Neuronal stem cell (in vitro differentiated cells): ENCODE data around the gene LMO1.

Experiments
- DNase-seq: peaks from one replicate; pipeline ENCODE4 v3.0.0-alpha.2; 2013; ENCODE audit warnings: low spot score
- H2AFZ ChIP-seq: one replicate; pipeline ENCODE4 v1.6.1; 2013; ENCODE audit warnings: mild to moderate bottlenecking, low read length, inconsistent platforms
- H2AK5ac ChIP-seq: 2 replicates; pipeline ENCODE4 v1.6.1; 2013; ENCODE audit warnings: low read depth, mild to moderate bottlenecking, inconsistent platforms, low read length, moderate library complexity, mixed read lengths
- H2BK120ac ChIP-seq: 2 replicates; pipeline ENCODE4 v1.6.1; 2013; ENCODE audit warnings: low read depth, mild to moderate bottlenecking, inconsistent platforms, low read length, moderate library complexity, mixed read lengths
- H2BK12ac ChIP-seq: one replicate; pipeline ENCODE4 v1.6.1; 2013; ENCODE audit warnings: low read length, inconsistent platforms
- H2BK15ac ChIP-seq: 2 replicates; pipeline ENCODE4 v1.6.1; 2013; ENCODE audit warnings: mild to moderate bottlenecking, low read length, inconsistent platforms, mixed read lengths
- H2BK5ac ChIP-seq: one replicate; pipeline ENCODE4 v1.6.1; 2013; ENCODE audit warnings: inconsistent platforms, mild to moderate bottlenecking, low read length, moderate library complexity
- H3K14ac ChIP-seq: one replicate; pipeline ENCODE4 v1.6.1; 2013; ENCODE audit warnings: low read length, inconsistent platforms
- H3K18ac ChIP-seq: 2 replicates; pipeline ENCODE4 v1.6.1; 2013; ENCODE audit warnings: low read length, inconsistent platforms
- H3K23ac ChIP-seq: 2 replicates; pipeline ENCODE4 v1.6.1; 2013; ENCODE audit warnings: low read depth, mild to moderate bottlenecking, mixed read lengths, low read length, inconsistent platforms; ENCODE audit not compliant: poor library complexity
- H3K27ac ChIP-seq: replicated peaks from 3 replicates; pipeline ENCODE4 v1.5.1; 2013; ENCODE audit warnings: low read length, inconsistent platforms
- H3K27me3 ChIP-seq, 3 experiments: 2 replicates each; pipeline ENCODE4 v1.6.1; 2013; ENCODE audit warnings: low read length in 3 of 3, mild to moderate bottlenecking in 2 of 3, inconsistent platforms in 1 of 3, low read depth in 1 of 3, mixed read lengths in 1 of 3, moderate library complexity in 1 of 3; ENCODE audit not compliant: control insufficient read depth in 3 of 3, insufficient read depth in 3 of 3
- H3K36me3 ChIP-seq, 2 donors: replicated peaks in 1 of 2; 2 replicates each; pipeline ENCODE4 v1.6.1; 2013; ENCODE audit warnings: low read length in 2 of 2; ENCODE audit not compliant: control insufficient read depth in 2 of 2, insufficient read depth in 2 of 2
- H3K4ac ChIP-seq: 2 replicates; pipeline ENCODE4 v1.6.1; 2013; ENCODE audit warnings: inconsistent platforms, mild to moderate bottlenecking, low read length, moderate library complexity
- H3K4me1 ChIP-seq, 2 donors: 1 replicate in 1 of 2; 2 replicates in 1 of 2; pipeline ENCODE4 v1.6.1; 2013; ENCODE audit warnings: low read length in 2 of 2, low read depth in 1 of 2; ENCODE audit not compliant: control insufficient read depth in 2 of 2, insufficient read depth in 1 of 2
- H3K4me2 ChIP-seq: one replicate; pipeline ENCODE4 v1.6.1; 2013; ENCODE audit warnings: mild to moderate bottlenecking, low read length, inconsistent platforms; ENCODE audit not compliant: insufficient read depth, poor library complexity, severe bottlenecking
- H3K4me3 ChIP-seq, 2 donors: 2 replicates each; pipeline ENCODE4 v1.5.1; 2013; ENCODE audit warnings: low read length in 2 of 2, mild to moderate bottlenecking in 2 of 2, inconsistent platforms in 1 of 2, moderate library complexity in 1 of 2
- H3K79me1 ChIP-seq: one replicate; pipeline ENCODE4 v1.6.1; 2013; ENCODE audit warnings: low read depth, mild to moderate bottlenecking, inconsistent platforms, low read length, moderate library complexity
- H3K9ac ChIP-seq: one replicate; pipeline ENCODE4 v1.6.1; 2013; ENCODE audit warnings: mild to moderate bottlenecking, low read depth, low read length, inconsistent platforms; ENCODE audit not compliant: poor library complexity
- H3K9me3 ChIP-seq, 2 donors: replicated peaks in 1 of 2; 2 replicates each; pipeline versions ENCODE3 to v1.6.1; 2013; ENCODE audit warnings: low read length in 2 of 2, mild to moderate bottlenecking in 2 of 2, inconsistent platforms in 1 of 2, low read depth in 1 of 2, mixed read lengths in 1 of 2, moderate library complexity in 1 of 2; ENCODE audit not compliant: control insufficient read depth in 2 of 2, insufficient read depth in 1 of 2
- H4K8ac ChIP-seq: one replicate; pipeline ENCODE4 v1.6.1; 2013; ENCODE audit warnings: low read depth, mild to moderate bottlenecking, inconsistent platforms, low read length, moderate library complexity
- H4K91ac ChIP-seq: one replicate; pipeline ENCODE4 v1.6.1; 2013; ENCODE audit warnings: low read length, low read depth, mild to moderate bottlenecking, inconsistent platforms; ENCODE audit not compliant: poor library complexity
- WGBS, 2 donors: extraction: QIAGEN DNeasy Blood & Tissue Kit; methylation state at CpG; one replicate each; pipeline ENCODE4 v1.1.7; 2013; ENCODE audit warnings: missing lambda C conversion rate in 2 of 2, mixed read lengths in 1 of 2; ENCODE audit not compliant: insufficient read length in 2 of 2, insufficient replicate concordance in 1 of 2; ENCODE audit errors: extremely low coverage in 2 of 2; 5-methylcytosine and 5-hydroxymethylcytosine counted together

The LMO1 gene

DNA sequence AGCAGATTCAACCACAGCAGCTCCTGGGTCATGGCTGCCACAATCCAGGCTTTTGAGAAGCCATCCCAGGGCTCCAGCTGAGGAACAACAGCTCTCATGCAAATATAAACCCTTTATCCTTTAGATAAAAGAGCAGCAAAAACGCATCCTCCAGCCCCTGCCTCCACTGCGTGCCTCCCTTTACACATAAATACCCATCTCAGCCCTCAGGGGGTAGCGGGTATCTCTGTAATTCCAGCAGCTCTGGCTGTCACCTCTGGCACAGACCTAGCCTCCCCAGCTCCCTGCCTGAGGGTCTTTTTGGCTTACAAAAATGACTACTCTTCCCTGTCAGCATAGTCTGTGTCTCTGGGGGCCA, 21.6 kb downstream of the LMO1 start:
- no CpG with 5 or more reads among the region's 3 CpGs for WGBS, 2 donors
- no peak overlapping the region for H3K27ac ChIP-seq
- DNase-seq, result no peak

DNA sequence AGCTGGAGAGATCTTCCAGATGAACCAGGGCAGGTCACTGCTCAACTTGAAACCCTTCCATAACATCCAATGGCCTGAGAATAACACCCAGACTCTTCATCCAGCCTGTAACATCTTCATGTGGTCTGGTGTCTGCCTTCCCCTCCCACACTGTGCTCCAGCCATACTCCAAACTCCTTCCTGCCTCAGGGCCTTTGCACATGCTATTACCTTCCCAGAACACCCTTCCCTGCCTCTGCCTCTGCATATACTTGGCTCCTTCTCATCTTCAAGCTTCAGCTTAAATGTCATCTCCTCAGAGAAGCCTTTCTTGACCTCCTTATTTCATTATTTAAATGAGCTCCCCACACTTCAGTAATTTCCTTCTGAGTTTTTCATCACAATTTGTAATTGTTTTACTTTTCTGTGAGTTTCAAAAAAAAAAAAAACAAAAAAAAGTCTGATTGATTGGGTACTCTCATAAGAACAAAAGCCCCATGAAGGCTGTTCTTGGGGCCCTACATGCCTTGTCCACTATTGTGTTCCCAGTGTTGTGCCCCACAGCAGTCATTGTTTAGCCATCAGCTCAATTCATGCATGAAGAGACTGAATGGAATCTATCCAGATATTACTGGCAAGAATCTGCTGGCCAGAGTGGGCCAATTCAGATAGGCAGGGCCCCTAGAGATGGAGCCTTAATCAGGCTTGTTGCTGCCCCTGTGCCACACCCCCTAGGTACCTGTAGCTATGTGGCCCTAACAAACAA, 22.1 kb downstream of the LMO1 start:
- no peak overlapping the region for H2AFZ ChIP-seq
- H3K36me3 ChIP-seq, result no peaks in the 10 kb centered on the region
- no peak overlapping the region for H4K91ac ChIP-seq
- H2AK5ac ChIP-seq, result no peak overlapping the region
- DNase-seq, result peak; percentile 36
- no peak overlapping the region for H2BK5ac ChIP-seq
- no peak overlapping the region for H3K18ac ChIP-seq
- H2BK12ac ChIP-seq, result no peak overlapping the region
- no peak overlapping the region for H3K4me3 ChIP-seq
- no peak overlapping the region for H2BK120ac ChIP-seq
- no peak overlapping the region for H2BK15ac ChIP-seq
- H3K9ac ChIP-seq, result no peak overlapping the region
- no peak overlapping the region for H4K8ac ChIP-seq
- no peak overlapping the region for H3K14ac ChIP-seq
- H3K4ac ChIP-seq, result no peak overlapping the region
- H3K79me1 ChIP-seq, result no peaks in the 10 kb centered on the region
- H3K27me3 ChIP-seq, result peaks cover 0 to 25% (median 0%) of the 10 kb centered on the region in 3 experiments
- H3K4me2 ChIP-seq, result no peak overlapping the region
- H3K4me1 ChIP-seq, result peaks cover 16 to 18% of the 10 kb centered on the region in 2 donors
- H3K27ac ChIP-seq, result no peak overlapping the region
- peaks cover 0 to 4% of the 10 kb centered on the region in 2 donors for H3K9me3 ChIP-seq
- no peak overlapping the region for H3K23ac ChIP-seq

More for the DNA sequence above, 21.6 kb downstream of the LMO1 start:
- Histone ChIP-seq H2BK12ac (no peak overlapping the region), H3K23ac (no peak overlapping the region), H2AFZ (no peak overlapping the region), H2BK120ac (no peak overlapping the region), H3K4ac (no peak overlapping the region), H3K9ac (no peak overlapping the region), H3K79me1 (peaks cover under 1% of the 10 kb centered on the region), H3K4me1 (peaks cover 16 to 18% of the 10 kb centered on the region in 2 donors), H4K91ac (no peak overlapping the region), H3K27me3 (peaks cover 0 to 25% (median 0%) of the 10 kb centered on the region in 3 experiments), H2BK5ac (no peak overlapping the region), H2AK5ac (no peak overlapping the region), H2BK15ac (no peak overlapping the region), H3K14ac (no peak overlapping the region), H3K36me3 (no peaks in the 10 kb centered on the region), H3K4me2 (no peak overlapping the region), H4K8ac (no peak overlapping the region), H3K18ac (peak overlapping the region; percentile 31), H3K4me3 (no peak overlapping the region), H3K9me3 (peaks cover 0 to 4% of the 10 kb centered on the region in 2 donors)

DNA sequence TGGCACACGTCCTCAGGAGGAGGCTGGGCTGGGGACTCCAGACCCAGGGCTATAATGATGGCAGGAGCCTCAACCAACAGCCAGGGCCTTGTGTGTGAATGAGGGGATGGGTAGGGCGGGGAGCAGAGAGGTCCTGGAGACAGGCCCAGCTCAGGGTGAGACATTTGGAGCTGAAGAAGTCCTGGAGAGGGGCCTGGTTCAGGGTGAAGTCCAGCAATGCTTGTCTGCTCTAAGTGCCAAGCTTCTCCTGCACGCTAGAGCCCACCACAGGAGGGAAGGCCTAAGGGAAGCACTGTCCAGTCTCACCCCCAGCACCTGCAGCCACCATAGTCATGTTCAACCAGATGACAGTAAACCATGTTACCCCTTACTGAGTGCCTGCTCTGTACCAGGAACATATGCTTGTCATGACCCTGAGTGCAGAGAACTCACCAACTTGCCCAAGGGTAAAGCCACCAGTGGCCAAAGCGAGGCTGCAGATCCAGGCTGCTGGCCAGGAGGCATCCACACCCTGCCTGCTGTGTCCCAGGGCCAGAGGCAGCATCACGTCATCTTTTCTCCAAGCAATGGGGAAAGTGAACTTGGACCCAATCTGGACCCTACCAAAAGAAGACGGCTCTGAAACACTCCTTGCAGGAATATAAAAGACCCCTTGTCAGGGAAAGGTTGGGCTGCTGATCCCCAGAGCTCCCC, 24.0 kb downstream of the LMO1 start:
- DNase-seq, result no peak
- no peak overlapping the region for H2BK15ac ChIP-seq
- peaks cover 16 to 18% of the 10 kb centered on the region in 2 donors for H3K4me1 ChIP-seq
- no peak overlapping the region for H3K23ac ChIP-seq
- no peak overlapping the region for H3K4me2 ChIP-seq
- H4K8ac ChIP-seq, result no peak overlapping the region
- peak overlapping the region; percentile 5 for H3K9ac ChIP-seq
- peak overlapping the region; percentile 28 for H2AK5ac ChIP-seq
- no peak overlapping the region for H2BK120ac ChIP-seq
- no peak overlapping the region for H2BK5ac ChIP-seq
- H3K4ac ChIP-seq, result no peak overlapping the region
- H2BK12ac ChIP-seq, result no peak overlapping the region
- H3K14ac ChIP-seq, result no peak overlapping the region
- peaks cover 0 to 22% (median 0%) of the 10 kb centered on the region in 3 experiments for H3K27me3 ChIP-seq
- no peaks in the 10 kb centered on the region for H3K79me1 ChIP-seq
- no peak overlapping the region for H3K18ac ChIP-seq
- H3K9me3 ChIP-seq, result peaks cover 0 to 4% of the 10 kb centered on the region in 2 donors
- H3K27ac ChIP-seq, result no peak overlapping the region
- H3K36me3 ChIP-seq, result no peaks in the 10 kb centered on the region
- H4K91ac ChIP-seq, result no peak overlapping the region
- no CpG with 5 or more reads among the region's 6 CpGs for WGBS, 2 donors
- no peak overlapping the region for H2AFZ ChIP-seq
- no peak overlapping the region for H3K4me3 ChIP-seq

DNA sequence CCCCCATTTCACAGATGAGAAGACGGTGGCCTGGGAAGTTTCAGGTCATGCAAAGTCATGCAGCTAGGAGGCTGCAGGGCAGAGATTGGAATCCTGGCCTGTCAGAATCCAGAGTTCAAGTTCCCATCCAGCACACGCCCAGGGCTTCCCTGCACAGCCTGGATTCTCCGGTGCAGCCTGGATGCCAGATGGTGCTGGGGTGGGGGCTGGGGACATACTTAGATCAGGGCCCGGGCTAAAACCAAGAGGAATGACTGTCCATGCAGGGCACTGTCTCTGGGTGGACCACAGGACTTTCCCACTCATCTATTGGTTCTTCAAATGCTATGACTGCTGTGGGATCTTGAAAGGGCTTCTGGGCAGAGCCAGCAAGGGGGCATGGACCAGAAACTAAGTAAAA, 24.6 kb downstream of the LMO1 start:
- Histone ChIP-seq H3K14ac (no peak overlapping the region), H3K18ac (no peak overlapping the region), H3K27me3 (peaks cover 0 to 24% (median 0%) of the 10 kb centered on the region in 3 experiments), H2AK5ac (no peak overlapping the region), H3K4ac (no peak overlapping the region), H2BK12ac (no peak overlapping the region), H3K4me2 (no peak overlapping the region), H2AFZ (no peak overlapping the region), H3K4me3 (no peak overlapping the region), H3K36me3 (no peaks in the 10 kb centered on the region), H3K4me1 (peaks cover 18 to 20% of the 10 kb centered on the region in 2 donors), H3K9ac (no peak overlapping the region), H2BK5ac (no peak overlapping the region), H2BK120ac (no peak overlapping the region), H3K79me1 (no peaks in the 10 kb centered on the region), H4K91ac (no peak overlapping the region), H3K23ac (no peak overlapping the region), H2BK15ac (no peak overlapping the region), H3K27ac (no peak overlapping the region), H4K8ac (no peak overlapping the region), H3K9me3 (peaks cover 0 to 4% of the 10 kb centered on the region in 2 donors)
- no peak for DNase-seq
- no CpG with 5 or more reads among the region's 4 CpGs for WGBS, 2 donors
